Esophagus squamous epithelium (tissue), 4 donors: Measurements from ENCODE around the gene ATG2A.

Experiments
- POLR2A ChIP-seq, 4 donors: fragments of 450-650 bp; IDR thresholded peaks; one replicate each; pipeline ENCODE4 v1.6.1; 2017; ENCODE audit warnings: antibody characterized with exemption in 4 of 4, mild to moderate bottlenecking in 4 of 4, moderate library complexity in 3 of 4
- TF ChIP-seq, protein P1 (sequence below), 6 experiments: fragments of 450-650 bp in 4 of 6; fragments of 200-600 bp in 2 of 6; sonication (generic) in 2 of 6; IDR thresholded peaks; one replicate each; pipeline ENCODE4 v1.5.1; 2016 to 2019; ENCODE audit warnings: antibody characterized with exemption in 6 of 6, mild to moderate bottlenecking in 4 of 6, moderate library complexity in 4 of 6

DNA sequence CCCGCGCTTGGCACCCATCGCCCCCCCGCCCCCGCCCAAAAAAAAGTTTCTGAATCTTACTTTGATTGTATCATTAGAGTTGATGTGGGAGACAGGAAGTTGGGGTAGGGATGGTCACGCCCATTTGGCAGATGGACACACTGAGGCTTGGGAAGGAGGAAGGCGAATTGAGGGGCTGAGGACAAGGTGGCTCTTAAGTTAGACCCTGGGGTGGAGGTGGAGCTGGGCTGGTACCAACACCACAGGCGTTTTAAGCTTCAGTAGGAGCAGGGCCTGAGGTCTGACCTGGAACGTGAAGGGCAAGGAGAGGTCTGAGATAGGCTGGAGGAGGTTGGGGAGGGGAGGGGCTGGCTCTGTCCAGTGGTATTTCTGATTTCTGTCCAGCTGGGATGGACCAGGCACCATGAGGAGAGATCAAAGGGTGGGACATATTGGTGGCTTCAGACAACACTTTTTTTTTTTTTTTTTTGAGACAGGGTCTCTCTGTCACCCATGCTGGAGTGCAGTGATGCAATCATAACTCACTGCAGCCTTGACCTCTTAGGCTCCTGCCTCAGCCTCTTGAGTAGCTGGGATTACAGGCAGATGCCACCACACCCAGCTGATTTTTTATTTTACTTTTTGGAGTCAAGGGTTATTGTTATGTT is 71.8 kb downstream of the ATG2A start:
- TF ChIP-seq, protein P1, sequence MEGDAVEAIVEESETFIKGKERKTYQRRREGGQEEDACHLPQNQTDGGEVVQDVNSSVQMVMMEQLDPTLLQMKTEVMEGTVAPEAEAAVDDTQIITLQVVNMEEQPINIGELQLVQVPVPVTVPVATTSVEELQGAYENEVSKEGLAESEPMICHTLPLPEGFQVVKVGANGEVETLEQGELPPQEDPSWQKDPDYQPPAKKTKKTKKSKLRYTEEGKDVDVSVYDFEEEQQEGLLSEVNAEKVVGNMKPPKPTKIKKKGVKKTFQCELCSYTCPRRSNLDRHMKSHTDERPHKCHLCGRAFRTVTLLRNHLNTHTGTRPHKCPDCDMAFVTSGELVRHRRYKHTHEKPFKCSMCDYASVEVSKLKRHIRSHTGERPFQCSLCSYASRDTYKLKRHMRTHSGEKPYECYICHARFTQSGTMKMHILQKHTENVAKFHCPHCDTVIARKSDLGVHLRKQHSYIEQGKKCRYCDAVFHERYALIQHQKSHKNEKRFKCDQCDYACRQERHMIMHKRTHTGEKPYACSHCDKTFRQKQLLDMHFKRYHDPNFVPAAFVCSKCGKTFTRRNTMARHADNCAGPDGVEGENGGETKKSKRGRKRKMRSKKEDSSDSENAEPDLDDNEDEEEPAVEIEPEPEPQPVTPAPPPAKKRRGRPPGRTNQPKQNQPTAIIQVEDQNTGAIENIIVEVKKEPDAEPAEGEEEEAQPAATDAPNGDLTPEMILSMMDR (IDR thresholded peaks at IDR 0.05): no peak
- TF ChIP-seq POLR2A (IDR thresholded peaks at IDR 0.05): no peak
